SK-N-SH treated with all-trans-retinoic acid at 6 μM for 48 hours (cell line): ENCODE data around the gene VPS13D.

Source experiments
- ATAC-seq: fragments of 200-7000 bp; cut with Tn5 transposase; 3 replicates; pipeline ENCODE4 v1.9.1; 2020; ENCODE audit warnings: mild to moderate bottlenecking, moderate library complexity
- ARNTL ChIP-seq: fragments of 450-650 bp; formaldehyde crosslinking; IDR thresholded peaks from 2 replicates; pipeline ENCODE4 v1.5.0; 2020; ENCODE audit warnings: low read depth, mild to moderate bottlenecking, moderate library complexity, borderline replicate concordance
- BACH2 ChIP-seq: fragments of 250-450 bp; sonication (Bioruptor Pico); IDR thresholded peaks from 2 replicates; pipeline ENCODE4 v1.9.0; 2021; ENCODE audit warnings: mild to moderate bottlenecking, borderline replicate concordance
- CREB5 ChIP-seq: fragments of 250-450 bp; sonication (Bioruptor Pico); IDR thresholded peaks from 2 replicates; pipeline ENCODE4 v1.5.1; 2020; ENCODE audit warnings: low read depth, mild to moderate bottlenecking, moderate library complexity
- CSDC2 ChIP-seq: fragments of 250-450 bp; sonication (Bioruptor Pico); IDR thresholded peaks from 2 replicates; pipeline ENCODE4 v1.5.0; 2020; ENCODE audit warnings: mild to moderate bottlenecking, moderate library complexity
- CSRNP3 ChIP-seq: fragments of 250-450 bp; sonication (Bioruptor Pico); IDR thresholded peaks from 2 replicates; pipeline ENCODE4 v1.5.1; 2021; ENCODE audit warnings: mild to moderate bottlenecking, moderate library complexity
- ESRRG ChIP-seq: fragments of 250-450 bp; sonication (Bioruptor Pico); IDR thresholded peaks from 2 replicates; pipeline ENCODE4 v1.6.1; 2021; ENCODE audit warnings: mild to moderate bottlenecking
- GLIS3 ChIP-seq: fragments of 250-450 bp; sonication (Bioruptor Pico); IDR thresholded peaks from 2 replicates; pipeline ENCODE4 v1.5.0; 2020; ENCODE audit warnings: mild to moderate bottlenecking, moderate library complexity
- ISL1 ChIP-seq: fragments of 250-450 bp; sonication (Bioruptor Pico); IDR thresholded peaks from 2 replicates; pipeline ENCODE4 v2.1.2; 2022; ENCODE audit warnings: mild to moderate bottlenecking, moderate library complexity
- OSR1 ChIP-seq: fragments of 250-450 bp; sonication (Bioruptor Pico); IDR thresholded peaks from 2 replicates; pipeline ENCODE4 v1.8.0; 2022; ENCODE audit warnings: moderate library complexity, mild to moderate bottlenecking, inconsistent platforms
- PATZ1 ChIP-seq: fragments of 250-450 bp; sonication (Bioruptor Pico); IDR thresholded peaks from 2 replicates; pipeline ENCODE4 v1.8.0; 2020; ENCODE audit warnings: mild to moderate bottlenecking, moderate library complexity, borderline replicate concordance
- POU6F1 ChIP-seq: fragments of 250-450 bp; sonication (Bioruptor Pico); IDR thresholded peaks from 2 replicates; pipeline ENCODE4 v1.8.0; 2021; ENCODE audit warnings: low read depth, mild to moderate bottlenecking, moderate library complexity, borderline replicate concordance
- PPARA ChIP-seq: fragments of 250-450 bp; sonication (Bioruptor Pico); IDR thresholded peaks from 2 replicates; pipeline ENCODE4 v1.5.0; 2020; ENCODE audit warnings: mild to moderate bottlenecking, borderline replicate concordance
- RARB ChIP-seq: fragments of 250-450 bp; sonication (Bioruptor Pico); IDR thresholded peaks from 2 replicates; pipeline ENCODE4 v1.8.0; 2021; ENCODE audit warnings: mild to moderate bottlenecking, moderate library complexity
- SNAI2 ChIP-seq: fragments of 250-450 bp; sonication (Bioruptor Pico); IDR thresholded peaks from 2 replicates; pipeline ENCODE4 v1.5.0; 2020; ENCODE audit warnings: mild to moderate bottlenecking, moderate library complexity
- TOX ChIP-seq: fragments of 250-450 bp; sonication (Bioruptor Pico); IDR thresholded peaks from 2 replicates; pipeline ENCODE4 v1.8.0; 2021; ENCODE audit warnings: mild to moderate bottlenecking, moderate library complexity, borderline replicate concordance
- TSHZ2 ChIP-seq: fragments of 250-450 bp; sonication (Bioruptor Pico); IDR thresholded peaks from 2 replicates; pipeline ENCODE4 v1.5.0; 2020; ENCODE audit warnings: mild to moderate bottlenecking, moderate library complexity
- ZC3H10 ChIP-seq: fragments of 250-450 bp; sonication (Bioruptor Pico); IDR thresholded peaks from 2 replicates; pipeline ENCODE4 v1.5.1; 2021; ENCODE audit warnings: mild to moderate bottlenecking, moderate library complexity
- ZFP3 ChIP-seq: fragments of 250-450 bp; sonication (Bioruptor Pico); IDR thresholded peaks from 2 replicates; pipeline ENCODE4 v1.5.0; 2020; ENCODE audit warnings: mild to moderate bottlenecking, moderate library complexity
- ZFP30 ChIP-seq: fragments of 450-650 bp; formaldehyde crosslinking; IDR thresholded peaks from 2 replicates; pipeline ENCODE4 v1.5.0; 2022; ENCODE audit warnings: mild to moderate bottlenecking, moderate library complexity
- ZNF565 ChIP-seq: fragments of 450-650 bp; formaldehyde crosslinking; conservative IDR thresholded peaks from 2 replicates; pipeline ENCODE4 v1.5.0; 2020; ENCODE audit warnings: low read depth, mild to moderate bottlenecking, moderate library complexity
- ZNF70 ChIP-seq: fragments of 450-650 bp; formaldehyde crosslinking; IDR thresholded peaks from 2 replicates; pipeline ENCODE4 v1.5.0; 2020; ENCODE audit warnings: mild to moderate bottlenecking, moderate library complexity
- ZNF8 ChIP-seq: fragments of 450-650 bp; formaldehyde crosslinking; IDR thresholded peaks from 2 replicates; pipeline ENCODE4 v1.5.0; 2020; ENCODE audit warnings: mild to moderate bottlenecking, moderate library complexity

VPS13D gene

GRCh38 chr1:12285496-12286143 lies 55.8 kb downstream of the VPS13D start:
- no peak for ATAC-seq
- TF ChIP-seq CSDC2 (CRISPR knock-in tag), result no peak
- no peak for TF ChIP-seq ZFP30 (CRISPR knock-in tag)
- TF ChIP-seq POU6F1, result no peak
- no peak for TF ChIP-seq PPARA (CRISPR knock-in tag)
- no peak for TF ChIP-seq CREB5 (CRISPR knock-in tag)
- no peak for TF ChIP-seq OSR1 (CRISPR knock-in tag)
- no peak for TF ChIP-seq ZNF8
- TF ChIP-seq ARNTL (CRISPR knock-in tag), result no peak
- TF ChIP-seq ZC3H10, result no peak
- TF ChIP-seq TOX (CRISPR knock-in tag), result no peak
- no peak for TF ChIP-seq ZNF565 (CRISPR knock-in tag)
- no peak for TF ChIP-seq GLIS3
- TF ChIP-seq CSRNP3 (CRISPR knock-in tag), result no peak
- no peak for TF ChIP-seq ZFP3
- TF ChIP-seq ESRRG (CRISPR knock-in tag), result no peak
- TF ChIP-seq ZNF70 (CRISPR knock-in tag), result no peak

GRCh38 chr1:12287869-12288268 lies 58.0 kb downstream of the VPS13D start:
- TF ChIP-seq ZC3H10 (no peak), ARNTL (CRISPR knock-in tag) (no peak), PATZ1 (CRISPR knock-in tag) (no peak), BACH2 (CRISPR knock-in tag) (no peak), OSR1 (CRISPR knock-in tag) (no peak), ISL1 (CRISPR knock-in tag) (no peak), CSDC2 (CRISPR knock-in tag) (no peak)
- ATAC-seq, result no peak

- ATAC-seq, result no peak
- TF ChIP-seq CREB5 (CRISPR knock-in tag) (no peak), GLIS3 (no peak), RARB (no peak), PATZ1 (CRISPR knock-in tag) (no peak), ZNF8 (no peak), ISL1 (CRISPR knock-in tag) (no peak), ARNTL (CRISPR knock-in tag) (no peak), PPARA (CRISPR knock-in tag) (no peak), SNAI2 (CRISPR knock-in tag) (no peak), ZFP30 (CRISPR knock-in tag) (no peak), CSRNP3 (CRISPR knock-in tag) (no peak), OSR1 (CRISPR knock-in tag) (no peak), TSHZ2 (CRISPR knock-in tag) (no peak), ZNF70 (CRISPR knock-in tag) (no peak), ESRRG (CRISPR knock-in tag) (no peak)
Measured at GRCh38 chr1:12290828-12291227, 61.0 kb downstream of the VPS13D start.
